PC-3 (cell line): ENCODE measurements around the gene PLXNA2. TPM values are rescaled to one million over a fixed set of nuclear protein-coding genes. Genes with fewer than 3 reads are reported as not detected.
A peak's percentile ranks its signal among the peaks of the same experiment; 100 is the strongest.

ENCODE experiments used
- ATAC-seq: fragments of 200-7000 bp; cut with Tn5 transposase; 2 replicates; pipeline ENCODE4 v1.9.1; 2020; ENCODE audit warnings: mild to moderate bottlenecking, moderate library complexity
- BruUV-seq: library from RNA; stranded (reverse); fragments of 400-500 nt; replicated peaks from 2 replicates; lab custom pipeline; 2021; lab: Mats Ljungman, UMichigan
- CTCF ChIA-PET: fragments of 300-600 bp; sonication (Branson Sonifier 250); formaldehyde crosslinking; loops from one replicate; lab custom pipeline; 2022; ENCODE audit warnings: antibody characterized with exemption; lab: Charles Lee
- POLR2A ChIA-PET: fragments of 300-600 bp; sonication (Branson Sonifier 250); formaldehyde crosslinking; loops from one replicate; lab custom pipeline; 2022; ENCODE audit warnings: antibody characterized with exemption; ENCODE audit not compliant: unreplicated experiment; lab: Charles Lee
- DNase-seq: peaks from one replicate; pipeline ENCODE4 v3.0.0-alpha.2; 2015
- H2AFZ ChIP-seq: fragments of 300-600 bp; sonication (generic); 2 replicates; pipeline ENCODE4 v1.6.0; 2016; ENCODE audit warnings: antibody characterized with exemption, low read length
- H3F3A ChIP-seq: fragments of 300-600 bp; sonication (generic); one replicate; pipeline ENCODE4 v1.6.0; 2017; ENCODE audit warnings: antibody characterized with exemption, low read length, control low read depth, mild to moderate bottlenecking; ENCODE audit not compliant: unreplicated experiment
- H3K27ac ChIP-seq: fragments of 300-600 bp; sonication (generic); 2 replicates; pipeline ENCODE4 v1.5.1; 2016; ENCODE audit warnings: mild to moderate bottlenecking, low read length
- H3K27me3 ChIP-seq: fragments of 300-600 bp; sonication (generic); 2 replicates; pipeline ENCODE4 v1.6.1; 2016; ENCODE audit warnings: low read length, mixed read lengths
- H3K36me3 ChIP-seq: fragments of 300-600 bp; sonication (generic); 2 replicates; pipeline ENCODE4 v1.6.1; 2016; ENCODE audit warnings: low read depth, mixed run types, low read length, mixed read lengths
- H3K4me1 ChIP-seq: fragments of 300-600 bp; sonication (generic); 2 replicates; pipeline ENCODE4 v1.5.1; 2016; ENCODE audit warnings: low read length; ENCODE audit not compliant: insufficient read depth
- H3K4me2 ChIP-seq: fragments of 300-600 bp; sonication (generic); 2 replicates; pipeline ENCODE4 v1.6.0; 2016; ENCODE audit warnings: low read length
- H3K4me3 ChIP-seq: fragments of 300-600 bp; sonication (generic); 2 replicates; pipeline ENCODE4 v1.5.1; 2016; ENCODE audit warnings: mild to moderate bottlenecking, low read length, mixed read lengths
- H3K79me2 ChIP-seq: fragments of 300-600 bp; sonication (generic); 2 replicates; pipeline ENCODE4 v1.6.1; 2017; ENCODE audit warnings: low read length, mixed read lengths
- H3K9ac ChIP-seq: fragments of 300-600 bp; sonication (generic); 2 replicates; pipeline ENCODE4 v1.6.0; 2016; ENCODE audit warnings: mild to moderate bottlenecking, low read length
- H3K9me2 ChIP-seq: fragments of 300-600 bp; sonication (generic); replicated peaks from 2 replicates; pipeline ENCODE4 v1.6.1; 2016; ENCODE audit warnings: mixed run types, low read length, mixed read lengths
- H3K9me3 ChIP-seq: fragments of 300-600 bp; sonication (generic); 2 replicates; pipeline ENCODE4 v1.6.1; 2016; ENCODE audit warnings: low read length, mixed read lengths
- H4K20me1 ChIP-seq: fragments of 300-600 bp; sonication (generic); 2 replicates; pipeline ENCODE4 v1.6.1; 2016; ENCODE audit warnings: low read length, mixed read lengths
- CTCF ChIP-seq: fragments of 300-600 bp; sonication (generic); conservative IDR thresholded peaks from 2 replicates; pipeline ENCODE4 v1.5.1; 2017; ENCODE audit warnings: antibody characterized with exemption, low read depth, mild to moderate bottlenecking, low read length
- EZH2 ChIP-seq: fragments of 300-600 bp; sonication (generic); IDR thresholded peaks from one replicate; pipeline ENCODE4 v1.6.1; 2017; ENCODE audit warnings: antibody characterized with exemption, mild to moderate bottlenecking, low read length; ENCODE audit not compliant: unreplicated experiment
- EZH2phosphoT487 ChIP-seq: fragments of 300-600 bp; sonication (generic); IDR thresholded peaks from 2 replicates; pipeline ENCODE4 v1.6.1; 2018; ENCODE audit warnings: mild to moderate bottlenecking, antibody characterized with exemption, low read length, borderline replicate concordance
- intact Hi-C: fragments of 100-400 bp; cut with micrococcal nuclease; formaldehyde crosslinking; loops from 2 replicates; pipeline ENCODE4 v1.9.0; 2023
- total RNA-seq: library from RNA; depleted of rRNA; stranded (reverse); fragments of >200 nt; gene quantifications from 2 replicates; pipeline ENCODE4 v1.2.3, GENCODE V29; 2014

Gene PLXNA2
- total RNA-seq, 1 experiment from 2014 or later, result 16.2 TPM

GRCh38 chr1:207981976-207982375 is 262.2 kb downstream of the PLXNA2 start:
- H3K4me3 ChIP-seq, result no peak overlapping the region
- BruUV-seq, result no TSS peak
- POLR2A ChIA-PET, result no interaction called here
- intact Hi-C loops, result no loop called here
- H3K4me1 ChIP-seq, result no peaks in the 10 kb centered on the region
- DNase-seq (peak; percentile 22), ATAC-seq (peak; percentile 56)
- CTCF ChIA-PET, result interaction anchor here (1.1 kb wide), 1 partner anchor 97 kb away, joined by 5 read pairs; no protein-coding TSS in a partner anchor
- no peak overlapping the region for H3K9ac ChIP-seq
- no peak overlapping the region for H3K27ac ChIP-seq
- no peaks in the 10 kb centered on the region for H3K9me3 ChIP-seq
- no peak overlapping the region for H3K4me2 ChIP-seq
- no peaks in the 10 kb centered on the region for H4K20me1 ChIP-seq
- H3F3A ChIP-seq, result no peaks in the 10 kb centered on the region
- H3K79me2 ChIP-seq, result no peaks in the 10 kb centered on the region
- H3K36me3 ChIP-seq, result no peaks in the 10 kb centered on the region
- H3K27me3 ChIP-seq, result peaks cover 42% of the 10 kb centered on the region
- TF ChIP-seq EZH2phosphoT487 (no peak), CTCF (peak; percentile 69), EZH2 (no peak)
- no peak overlapping the region for H2AFZ ChIP-seq
- no peaks in the 10 kb centered on the region for H3K9me2 ChIP-seq

GRCh38 chr1:207978441-207978840 is 265.7 kb downstream of the PLXNA2 start:
- Histone ChIP-seq H3K36me3 (no peaks in the 10 kb centered on the region), H4K20me1 (no peaks in the 10 kb centered on the region), H3F3A (no peaks in the 10 kb centered on the region), H2AFZ (no peak overlapping the region), H3K27ac (no peak overlapping the region), H3K9me3 (no peaks in the 10 kb centered on the region), H3K4me2 (no peak overlapping the region), H3K9me2 (no peaks in the 10 kb centered on the region), H3K9ac (no peak overlapping the region), H3K4me1 (no peaks in the 10 kb centered on the region), H3K27me3 (peaks cover 69% of the 10 kb centered on the region), H3K79me2 (no peaks in the 10 kb centered on the region), H3K4me3 (no peak overlapping the region)
- POLR2A ChIA-PET, result no interaction called here
- ATAC-seq (no peak), DNase-seq (no peak)
- CTCF ChIA-PET, result no interaction called here
- intact Hi-C loops, result no loop called here
- BruUV-seq, result no TSS peak
- no peak for TF ChIP-seq EZH2
- TF ChIP-seq EZH2phosphoT487, result no peak
- TF ChIP-seq CTCF, result no peak

GRCh38 chr1:207977876-207978275 is 266.3 kb downstream of the PLXNA2 start:
- Histone ChIP-seq H3K4me3 (no peak overlapping the region), H3K36me3 (no peaks in the 10 kb centered on the region), H4K20me1 (no peaks in the 10 kb centered on the region), H3K27ac (no peak overlapping the region), H2AFZ (no peak overlapping the region), H3K4me1 (no peaks in the 10 kb centered on the region), H3K79me2 (no peaks in the 10 kb centered on the region), H3K27me3 (peaks cover 75% of the 10 kb centered on the region), H3K9me3 (no peaks in the 10 kb centered on the region), H3K9me2 (no peaks in the 10 kb centered on the region), H3F3A (no peaks in the 10 kb centered on the region), H3K9ac (no peak overlapping the region), H3K4me2 (no peak overlapping the region)
- no peak for ATAC-seq
- BruUV-seq, result no TSS peak
- intact Hi-C loops, result no loop called here
- POLR2A ChIA-PET, result no interaction called here
- CTCF ChIA-PET, result no interaction called here
- TF ChIP-seq EZH2 (no peak), EZH2phosphoT487 (no peak), CTCF (no peak)
- no peak for DNase-seq
